ENCODE data around the gene P2RY8.
"Not testable (repeated sequence)": the region's sequence is repeated elsewhere in the genome, so short reads cannot be mapped to it uniquely, and the experiment has no call there.

The P2RY8 gene

GRCh38 chrX:1480082-1480785 is 56.8 kb downstream of the P2RY8 start:
- ChIA-PET POLR2A (no interaction called here), CTCF (no interaction called here)
- no peak for DNase-seq (ENCODE audit: extremely low spot score)
- no peak for TF ChIP-seq CTCF (IDR thresholded peaks at IDR 0.05; ENCODE audit: control extremely low read depth, extremely low read depth, low read depth, missing control alignments)

GRCh38 chrX:1477801-1478458 is 59.1 kb downstream of the P2RY8 start:
- POLR2A ChIA-PET, result no interaction called here
- no peak for TF ChIP-seq CTCF (IDR thresholded peaks at IDR 0.05; ENCODE audit: control extremely low read depth, extremely low read depth, low read depth, missing control alignments)
- CTCF ChIA-PET, result no interaction called here
- DNase-seq (ENCODE audit: extremely low spot score), result no peak

- no peak for DNase-seq (ENCODE audit: extremely low spot score)
- POLR2A ChIA-PET, result no interaction called here
- no peak for TF ChIP-seq CTCF (IDR thresholded peaks at IDR 0.05; ENCODE audit: control extremely low read depth, extremely low read depth, low read depth, missing control alignments)
- CTCF ChIA-PET, result no interaction called here
Measured at GRCh38 chrX:1477229-1477628, 59.8 kb downstream of the P2RY8 start.

GRCh38 chrX:1476682-1477081 is 60.3 kb downstream of the P2RY8 start:
- ChIA-PET CTCF (no interaction called here), POLR2A (no interaction called here)
- TF ChIP-seq CTCF (IDR thresholded peaks at IDR 0.05; ENCODE audit: control extremely low read depth, extremely low read depth, low read depth, missing control alignments), result no peak
- no peak for DNase-seq (ENCODE audit: extremely low spot score)

GRCh38 chrX:1475881-1476280 is 61.1 kb downstream of the P2RY8 start:
- TF ChIP-seq CTCF (IDR thresholded peaks at IDR 0.05; ENCODE audit: control extremely low read depth, extremely low read depth, low read depth, missing control alignments), result no peak
- POLR2A ChIA-PET, result no interaction called here
- DNase-seq (ENCODE audit: extremely low spot score), result peak; percentile 1
- CTCF ChIA-PET, result no interaction called here

GRCh38 chrX:1475481-1475880 is 61.5 kb downstream of the P2RY8 start:
- TF ChIP-seq CTCF (IDR thresholded peaks at IDR 0.05; ENCODE audit: control extremely low read depth, extremely low read depth, low read depth, missing control alignments), result no peak
- ChIA-PET POLR2A (no interaction called here), CTCF (no interaction called here)
- no peak for DNase-seq (ENCODE audit: extremely low spot score)

- POLR2A ChIA-PET; CTCF ChIA-PET; DNase-seq (ENCODE audit: extremely low spot score): not testable (repeated sequence)
Measured at GRCh38 chrX:1474593-1474992, 62.4 kb downstream of the P2RY8 start.

Measured in GM10248 (cell line).